HCT116 (cell line): ENCODE measurements around the gene MYEOV. TPM values are rescaled to one million over a fixed set of nuclear protein-coding genes. Genes with fewer than 3 reads are reported as not detected.

Experiments
- ATAC-seq: fragments of 200-7000 bp; cut with Tn5 transposase; 2 replicates; pipeline ENCODE4 v1.9.1; 2020; ENCODE audit warnings: mild to moderate bottlenecking, moderate library complexity
- BruUV-seq: library from RNA; stranded (reverse); fragments of 400-500 nt; replicated peaks from 2 replicates; lab custom pipeline; 2021; lab: Mats Ljungman, UMichigan
- CTCF ChIA-PET: fragments of 300-600 bp; sonication (Branson Sonifier 250); formaldehyde crosslinking; loops from one replicate; lab custom pipeline; 2021; ENCODE audit warnings: antibody characterized with exemption; lab: Charles Lee
- POLR2A ChIA-PET: fragments of 300-600, 350-600 bp; sonication (Branson Sonifier 250); formaldehyde crosslinking; loops from one replicate; lab custom pipeline; 2021; ENCODE audit warnings: antibody characterized with exemption; lab: Charles Lee
- RAD21 ChIA-PET, 2 experiments: fragments of 300-600 bp; sonication (Branson Sonifier 250); formaldehyde crosslinking; loops; one replicate each; lab custom pipeline; 2023; ENCODE audit warnings: low total read pairs in 2 of 2; ENCODE audit not compliant: uncharacterized antibody in 2 of 2, unreplicated experiment in 2 of 2, low non-redundant PET in 1 of 2; lab: Charles Lee
- DNase-seq: peaks from one replicate; pipeline ENCODE4 v3.0.0-alpha.2; 2010; ENCODE audit warnings: low read depth, low spot score
- H2AFZ ChIP-seq: fragments of 200-600 bp; shearing (Covaris generic), sonication (generic); 2 replicates; pipeline ENCODE4 v1.6.1; 2017; ENCODE audit warnings: low read depth, mixed run types, mixed read lengths, antibody characterized with exemption, low read length; ENCODE audit not compliant: poor library complexity, severe bottlenecking
- H3K27ac ChIP-seq: 2 replicates; pipeline ENCODE4 v1.5.1; 2012; ENCODE audit warnings: low read depth, low read length
- H3K27me3 ChIP-seq: fragments of 200-600 bp; sonication (generic); 2 replicates; pipeline ENCODE4 v1.6.1; 2016; ENCODE audit warnings: mixed run types, low read length, mixed read lengths; ENCODE audit not compliant: insufficient read depth
- H3K36me3 ChIP-seq, 2 experiments: fragments of 200-500 bp in 1 of 2; fragments of 200-600 bp in 1 of 2; sonication (Bioruptor generic) in 1 of 2; sonication (generic) in 1 of 2; 2 replicates each; pipeline versions ENCODE4 v1.5.1 to v1.6.1; 2014 to 2016; ENCODE audit warnings: low read length in 2 of 2, inconsistent platforms in 1 of 2, mixed read lengths in 1 of 2, mixed run types in 1 of 2; ENCODE audit not compliant: insufficient read depth in 2 of 2, control insufficient read depth in 1 of 2
- H3K4me1 ChIP-seq, 2 experiments: fragments of 200-600 bp in 1 of 2; sonication (generic) in 1 of 2; 2 replicates each; pipeline versions ENCODE4 v1.5.1 to v1.6.1; 2012 to 2017; ENCODE audit warnings: low read length in 2 of 2, inconsistent platforms in 1 of 2, mild to moderate bottlenecking in 1 of 2, mixed read lengths in 1 of 2, mixed run types in 1 of 2, moderate library complexity in 1 of 2; ENCODE audit not compliant: insufficient read depth in 2 of 2, control insufficient read depth in 1 of 2
- H3K4me2 ChIP-seq: fragments of 200-600 bp; sonication (generic); 2 replicates; pipeline ENCODE4 v1.6.1; 2017; ENCODE audit warnings: mixed run types, low read length, mixed read lengths
- H3K4me3 ChIP-seq, 2 experiments: fragments of 200-600 bp in 1 of 2; sonication (generic) in 1 of 2; replicated peaks in 1 of 2; 2 replicates each; pipeline ENCODE4 v1.5.1; 2011 to 2016; ENCODE audit warnings: low read length in 2 of 2, control low read depth in 1 of 2, low read depth in 1 of 2, mild to moderate bottlenecking in 1 of 2, mixed read lengths in 1 of 2, mixed run types in 1 of 2
- H3K79me2 ChIP-seq: fragments of 200-600 bp; sonication (generic); 2 replicates; pipeline ENCODE4 v1.6.1; 2017; ENCODE audit warnings: mild to moderate bottlenecking, mixed run types, low read length, moderate library complexity, mixed read lengths; ENCODE audit not compliant: insufficient read depth
- H3K9ac ChIP-seq: fragments of 200-600 bp; sonication (generic); 2 replicates; pipeline ENCODE4 v1.6.1; 2016; ENCODE audit warnings: low read length, mixed read lengths
- H3K9me2 ChIP-seq: fragments of 200-600 bp; sonication (generic), shearing (Covaris generic); 2 replicates; pipeline ENCODE4 v1.6.1; 2017; ENCODE audit warnings: mixed run types, mild to moderate bottlenecking, moderate library complexity; ENCODE audit not compliant: insufficient read depth
- H3K9me3 ChIP-seq, 2 experiments: fragments of 200-500 bp in 1 of 2; fragments of 200-600 bp in 1 of 2; sonication (Bioruptor generic) in 1 of 2; sonication (generic) in 1 of 2; 2 replicates each; pipeline ENCODE4 v1.6.1; 2014 to 2017; ENCODE audit warnings: low read length in 2 of 2, mixed read lengths in 2 of 2, inconsistent platforms in 1 of 2, low read depth in 1 of 2, mild to moderate bottlenecking in 1 of 2, mixed run types in 1 of 2, moderate library complexity in 1 of 2; ENCODE audit not compliant: control insufficient read depth in 1 of 2, insufficient read depth in 1 of 2
- H4K20me1 ChIP-seq: fragments of 200-600 bp; sonication (generic), shearing (Covaris generic); 2 replicates; pipeline ENCODE4 v1.6.1; 2017; ENCODE audit warnings: mixed run types, mild to moderate bottlenecking, moderate library complexity; ENCODE audit not compliant: insufficient read depth
- ATF3 ChIP-seq: IDR thresholded peaks from 2 replicates; pipeline ENCODE4 v1.6.1; 2012
- CEBPB ChIP-seq: IDR thresholded peaks from 2 replicates; pipeline ENCODE4 v1.6.1; 2012; ENCODE audit warnings: low read depth
- ELF1 ChIP-seq: IDR thresholded peaks from 2 replicates; pipeline ENCODE4 v1.6.1; 2012; ENCODE audit warnings: low read depth, borderline replicate concordance
- EZH2 ChIP-seq: fragments of 200-600 bp; sonication (generic); IDR thresholded peaks from 2 replicates; pipeline ENCODE4 v1.6.1; 2017; ENCODE audit warnings: antibody characterized with exemption, mixed run types
- EZH2phosphoT487 ChIP-seq: fragments of 200-600 bp; IDR thresholded peaks from 2 replicates; pipeline ENCODE4 v1.6.1; 2018; ENCODE audit warnings: antibody characterized with exemption, borderline replicate concordance
- MAX ChIP-seq: IDR thresholded peaks from 2 replicates; pipeline ENCODE4 v1.6.1; 2012
- POLR2A ChIP-seq: IDR thresholded peaks from 2 replicates; pipeline ENCODE4 v1.7.0; 2011; ENCODE audit warnings: borderline replicate concordance; ENCODE audit not compliant: insufficient read depth, insufficient read length; ENCODE audit errors: extremely low read depth
- SIN3A ChIP-seq: IDR thresholded peaks from 2 replicates; pipeline ENCODE4 v1.6.1; 2012; ENCODE audit warnings: low read depth
- SP1 ChIP-seq: IDR thresholded peaks from 2 replicates; pipeline ENCODE4 v1.6.1; 2012; ENCODE audit warnings: low read depth
- TCF7L2 ChIP-seq: IDR thresholded peaks from 2 replicates; pipeline ENCODE4 v1.7.0; 2011; ENCODE audit warnings: borderline replicate concordance, inconsistent platforms; ENCODE audit not compliant: insufficient read depth, insufficient read length; ENCODE audit errors: extremely low read depth
- YY1 ChIP-seq: IDR thresholded peaks from 2 replicates; pipeline ENCODE4 v1.6.1; 2011; ENCODE audit warnings: low read length, low read depth, moderate library complexity, mild to moderate bottlenecking; ENCODE audit not compliant: insufficient replicate concordance; ENCODE audit errors: extremely low read depth
- ZFX ChIP-seq: fragments of 450-650 bp; IDR thresholded peaks from 2 replicates; pipeline ENCODE4 v1.6.1; 2017
- intact Hi-C: fragments of 100-400 bp; cut with micrococcal nuclease; formaldehyde crosslinking; loops from 2 replicates; pipeline ENCODE4 v1.10.0; 2022
- total RNA-seq: library from RNA; stranded (reverse); gene quantifications from one replicate; pipeline ENCODE4 v1.2.1, GENCODE V29; 2021; ENCODE audit not compliant: unreplicated experiment
- TF ChIP-seq, protein P1 (sequence below): IDR thresholded peaks from 2 replicates; pipeline ENCODE4 v1.6.1; 2012; ENCODE audit warnings: low read depth

Gene MYEOV
- total RNA-seq, 1 experiment from 2014 or later = 135 TPM

- H3K4me3 ChIP-seq = no peak overlapping the region; a peak in 1 of 4 replicates
- H4K20me1 ChIP-seq = no peaks in the 10 kb centered on the region
- no TSS peak for BruUV-seq
- H3K27me3 ChIP-seq = no peaks in the 10 kb centered on the region
- ChIA-PET RAD21 (no interaction called here), POLR2A (no interaction called here), CTCF (no interaction called here)
- intact Hi-C loops = no loop called here
- peak overlapping the region; percentile 47 for H3K4me2 ChIP-seq
- no peak overlapping the region for H2AFZ ChIP-seq
- peak; percentile 17; the same call in 1 of the 2 replicates for TF ChIP-seq MAX
- TF ChIP-seq EZH2 = no peak
- H3K27ac ChIP-seq = peak overlapping the region; percentile 28; the same call in 1 of the 2 replicates
- H3K4me1 ChIP-seq = peaks cover 18 to 63% of the 10 kb centered on the region in 2 experiments
- H3K36me3 ChIP-seq = 0 out of 4 replicates have a peak, but pooled peaks cover 0 to 15% of the 10 kb centered on the region in 2 experiments
- no peaks in the 10 kb centered on the region for H3K9me2 ChIP-seq
- ATAC-seq (peak; percentile 57), DNase-seq (no peak)
- H3K79me2 ChIP-seq = peaks cover 95% of the 10 kb centered on the region
- H3K9me3 ChIP-seq = no peaks in the 10 kb centered on the region; a peak in 1 of 4 replicates
- no peak overlapping the region for H3K9ac ChIP-seq
Observed at GRCh38 chr11:69335781-69336405, 41.9 kb downstream of the MYEOV start.

DNA sequence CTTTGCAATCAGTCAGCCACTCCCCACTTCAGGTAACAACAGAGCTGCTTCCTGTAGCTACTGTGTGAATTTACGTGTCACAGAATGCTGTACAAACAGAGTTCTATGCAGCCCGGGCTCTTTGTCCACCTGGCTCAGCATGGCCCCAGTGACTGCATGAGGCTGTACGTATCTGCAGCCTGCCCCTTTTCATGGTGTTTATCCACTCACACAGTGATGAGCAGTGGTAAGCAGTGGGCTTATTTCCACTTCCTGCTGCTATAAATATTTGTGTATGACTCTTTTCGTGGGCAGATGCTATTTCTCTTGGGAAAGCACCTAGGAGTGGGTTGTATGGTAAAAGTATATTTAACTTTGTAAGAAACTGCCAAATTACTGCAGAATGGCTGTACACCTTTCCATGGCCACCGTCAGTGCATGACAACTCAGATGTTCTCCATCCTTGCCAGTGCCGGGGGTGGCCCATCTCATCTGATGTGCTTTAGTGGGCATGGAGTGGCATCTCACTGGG, 43.3 kb downstream of the MYEOV start:
- ATAC-seq (no peak), DNase-seq (no peak)
- no peak overlapping the region for H2AFZ ChIP-seq
- BruUV-seq = no TSS peak
- H3K36me3 ChIP-seq = 0 out of 4 replicates have a peak, but pooled peaks cover 0 to 18% of the 10 kb centered on the region in 2 experiments
- H3K9ac ChIP-seq = no peak overlapping the region
- intact Hi-C loops = no loop called here
- H4K20me1 ChIP-seq = no peaks in the 10 kb centered on the region
- no peaks in the 10 kb centered on the region for H3K27me3 ChIP-seq
- TF ChIP-seq ATF3 (no peak), EZH2phosphoT487 (no peak), ZFX (no peak), CEBPB (no peak), MAX (no peak), POLR2A (no peak), TCF7L2 (no peak), YY1 (no peak), ELF1 (no peak), SP1 (no peak), EZH2 (no peak), SIN3A (no peak)
- TF ChIP-seq, protein P1, sequence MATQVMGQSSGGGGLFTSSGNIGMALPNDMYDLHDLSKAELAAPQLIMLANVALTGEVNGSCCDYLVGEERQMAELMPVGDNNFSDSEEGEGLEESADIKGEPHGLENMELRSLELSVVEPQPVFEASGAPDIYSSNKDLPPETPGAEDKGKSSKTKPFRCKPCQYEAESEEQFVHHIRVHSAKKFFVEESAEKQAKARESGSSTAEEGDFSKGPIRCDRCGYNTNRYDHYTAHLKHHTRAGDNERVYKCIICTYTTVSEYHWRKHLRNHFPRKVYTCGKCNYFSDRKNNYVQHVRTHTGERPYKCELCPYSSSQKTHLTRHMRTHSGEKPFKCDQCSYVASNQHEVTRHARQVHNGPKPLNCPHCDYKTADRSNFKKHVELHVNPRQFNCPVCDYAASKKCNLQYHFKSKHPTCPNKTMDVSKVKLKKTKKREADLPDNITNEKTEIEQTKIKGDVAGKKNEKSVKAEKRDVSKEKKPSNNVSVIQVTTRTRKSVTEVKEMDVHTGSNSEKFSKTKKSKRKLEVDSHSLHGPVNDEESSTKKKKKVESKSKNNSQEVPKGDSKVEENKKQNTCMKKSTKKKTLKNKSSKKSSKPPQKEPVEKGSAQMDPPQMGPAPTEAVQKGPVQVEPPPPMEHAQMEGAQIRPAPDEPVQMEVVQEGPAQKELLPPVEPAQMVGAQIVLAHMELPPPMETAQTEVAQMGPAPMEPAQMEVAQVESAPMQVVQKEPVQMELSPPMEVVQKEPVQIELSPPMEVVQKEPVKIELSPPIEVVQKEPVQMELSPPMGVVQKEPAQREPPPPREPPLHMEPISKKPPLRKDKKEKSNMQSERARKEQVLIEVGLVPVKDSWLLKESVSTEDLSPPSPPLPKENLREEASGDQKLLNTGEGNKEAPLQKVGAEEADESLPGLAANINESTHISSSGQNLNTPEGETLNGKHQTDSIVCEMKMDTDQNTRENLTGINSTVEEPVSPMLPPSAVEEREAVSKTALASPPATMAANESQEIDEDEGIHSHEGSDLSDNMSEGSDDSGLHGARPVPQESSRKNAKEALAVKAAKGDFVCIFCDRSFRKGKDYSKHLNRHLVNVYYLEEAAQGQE = no peak
- peak overlapping the region; percentile 35; the same call in 1 of the 2 replicates for H3K4me2 ChIP-seq
- ChIA-PET RAD21 (no interaction called here), POLR2A (no interaction called here), CTCF (no interaction called here)
- H3K4me3 ChIP-seq = no peak overlapping the region
- H3K4me1 ChIP-seq = peaks cover 18 to 58% of the 10 kb centered on the region in 2 experiments
- H3K9me2 ChIP-seq = no peaks in the 10 kb centered on the region
- peaks cover 83% of the 10 kb centered on the region for H3K79me2 ChIP-seq
- H3K27ac ChIP-seq = no peak overlapping the region
- H3K9me3 ChIP-seq = no peaks in the 10 kb centered on the region; a peak in 1 of 4 replicates
